ENCODE data around the gene ACTN1. TPM values are rescaled to one million over a fixed set of nuclear protein-coding genes. Genes with fewer than 3 reads are reported as not detected.

Gene ACTN1
- total RNA-seq, 1 experiment from 2014 or later = 90.9 TPM

GRCh38 chr14:68882235-68882634 lies 96.9 kb downstream of the ACTN1 start:
- no peak for DNase-seq (ENCODE audit: low spot score)
- in situ Hi-C loops (cut with HindIII; ENCODE audit: low sequenced_read_pairs) = no loop called here

GRCh38 chr14:68881396-68881795 lies 97.7 kb downstream of the ACTN1 start:
- no peak for DNase-seq (ENCODE audit: low spot score)
- in situ Hi-C loops (cut with HindIII; ENCODE audit: low sequenced_read_pairs) = no loop called here

GRCh38 chr14:68880581-68881105 lies 98.5 kb downstream of the ACTN1 start:
- in situ Hi-C loops (cut with HindIII; ENCODE audit: low sequenced_read_pairs) = no loop called here
- no peak for DNase-seq (ENCODE audit: low spot score)

- in situ Hi-C loops (cut with HindIII; ENCODE audit: low sequenced_read_pairs) = no loop called here
- no peak for DNase-seq (ENCODE audit: low spot score)
Observed at GRCh38 chr14:68879841-68880575, 99.1 kb downstream of the ACTN1 start.

- in situ Hi-C loops (cut with HindIII; ENCODE audit: low sequenced_read_pairs) = no loop called here
- no peak for DNase-seq (ENCODE audit: low spot score)
Observed at GRCh38 chr14:68879321-68879781, 99.8 kb downstream of the ACTN1 start.

GRCh38 chr14:68878908-68879307 lies 100.2 kb downstream of the ACTN1 start:
- in situ Hi-C loops (cut with HindIII; ENCODE audit: low sequenced_read_pairs) = no loop called here
- no peak for DNase-seq (ENCODE audit: low spot score)

- DNase-seq (ENCODE audit: low spot score) = no peak
- in situ Hi-C loops (cut with HindIII; ENCODE audit: low sequenced_read_pairs) = no loop called here
Observed at GRCh38 chr14:68877993-68878575, 101.0 kb downstream of the ACTN1 start.

GRCh38 chr14:68876976-68877375 lies 102.1 kb downstream of the ACTN1 start:
- in situ Hi-C loops (cut with HindIII; ENCODE audit: low sequenced_read_pairs) = no loop called here
- DNase-seq (ENCODE audit: low spot score) = no peak

GRCh38 chr14:68874746-68875155 lies 104.4 kb downstream of the ACTN1 start:
- peak; percentile 29 for DNase-seq (ENCODE audit: low spot score)
- in situ Hi-C loops (cut with HindIII; ENCODE audit: low sequenced_read_pairs) = no loop called here

- in situ Hi-C loops (cut with HindIII; ENCODE audit: low sequenced_read_pairs) = no loop called here
Observed at GRCh38 chr14:68873376-68873775, 105.7 kb downstream of the ACTN1 start.

GRCh38 chr14:68871392-68871791 lies 107.7 kb downstream of the ACTN1 start:
- in situ Hi-C loops (cut with HindIII; ENCODE audit: low sequenced_read_pairs) = no loop called here
- no peak for DNase-seq (ENCODE audit: low spot score)

More at GRCh38 chr14:68873376-68873775, 105.7 kb downstream of the ACTN1 start:
- DNase-seq (ENCODE audit: low spot score) = no peak

GRCh38 chr14:68866991-68867533 lies 112.0 kb downstream of the ACTN1 start:
- in situ Hi-C loops (cut with HindIII; ENCODE audit: low sequenced_read_pairs) = no loop called here

GRCh38 chr14:68865542-68865941 lies 113.6 kb downstream of the ACTN1 start:
- in situ Hi-C loops (cut with HindIII; ENCODE audit: low sequenced_read_pairs) = no loop called here
- no peak for DNase-seq (ENCODE audit: low spot score)

More at GRCh38 chr14:68866991-68867533, 112.0 kb downstream of the ACTN1 start:
- no peak for DNase-seq (ENCODE audit: low spot score)

- DNase-seq (ENCODE audit: low spot score) = no peak
- in situ Hi-C loops (cut with HindIII; ENCODE audit: low sequenced_read_pairs) = no loop called here
Observed at GRCh38 chr14:68864361-68864750, 114.7 kb downstream of the ACTN1 start.

- no peak for DNase-seq (ENCODE audit: low spot score)
- in situ Hi-C loops (cut with HindIII; ENCODE audit: low sequenced_read_pairs) = no loop called here
Observed at GRCh38 chr14:68863610-68864360, 115.3 kb downstream of the ACTN1 start.

- DNase-seq (ENCODE audit: low spot score) = peak; percentile 82
- in situ Hi-C loops (cut with HindIII; ENCODE audit: low sequenced_read_pairs) = no loop called here
Observed at GRCh38 chr14:68862954-68863594, 116.0 kb downstream of the ACTN1 start.

- DNase-seq (ENCODE audit: low spot score) = no peak
- in situ Hi-C loops (cut with HindIII; ENCODE audit: low sequenced_read_pairs) = no loop called here
Observed at GRCh38 chr14:68860771-68861170, 118.3 kb downstream of the ACTN1 start.

- in situ Hi-C loops (cut with HindIII; ENCODE audit: low sequenced_read_pairs) = no loop called here
- DNase-seq (ENCODE audit: low spot score) = no peak
Observed at GRCh38 chr14:68857516-68858070, 121.5 kb downstream of the ACTN1 start.

GRCh38 chr14:68856572-68856971 lies 122.5 kb downstream of the ACTN1 start:
- in situ Hi-C loops (cut with HindIII; ENCODE audit: low sequenced_read_pairs) = no loop called here
- no peak for DNase-seq (ENCODE audit: low spot score)

Measured in G401 (cell line).